A549 (cell line): ENCODE data around the gene ALDH1A1. TPM values are rescaled to one million over a fixed set of nuclear protein-coding genes. Genes with fewer than 3 reads are reported as not detected.
A peak's percentile ranks its signal among the peaks of the same experiment; 100 is the strongest.

Experiments
- ATAC-seq, 2 experiments: fragments of 200-7000 bp in 1 of 2; fragments of >200 bp in 1 of 2; cut with Nextera tagmentation in 1 of 2; cut with Tn5 transposase in 1 of 2; 3 replicates each; pipeline versions ENCODE4 v1.8.0 to v1.9.1; 2018 to 2020; ENCODE audit warnings: mild to moderate bottlenecking in 1 of 2, moderate library complexity in 1 of 2
- CTCF ChIA-PET: fragments of 300-600 bp; sonication (Branson Sonifier 250); formaldehyde crosslinking; extraction: SDS; loops from one replicate; lab custom pipeline; 2021; ENCODE audit warnings: antibody characterized with exemption, inconsistent platforms; lab: Yijun Ruan, JAX
- POLR2A ChIA-PET: fragments of 350-600 bp; formaldehyde crosslinking; extraction: SDS; loops from one replicate; lab custom pipeline; 2021; ENCODE audit warnings: antibody characterized with exemption, inconsistent platforms; lab: Yijun Ruan, JAX
- DNase-seq, 2 experiments: peaks; one replicate each; pipeline versions ENCODE4 v3.0.0 to v3.0.0-alpha.2; 2011 to 2016; ENCODE audit warnings: low read depth in 1 of 2, low spot score in 1 of 2
- FAIRE-seq: peaks from 2 replicates; lab custom pipeline; 2011; peaks lifted over from hg19 to GRCh38; lab: Jason Lieb, UNC
- H3K27ac ChIP-seq, 2 experiments: fragments of >200 bp; sonication (Bioruptor Twin); formaldehyde crosslinking; 3 replicates each; pipeline ENCODE4 v1.5.1; 2016 to 2017
- H3K4me1 ChIP-seq: fragments of >200 bp; sonication (Bioruptor Twin); formaldehyde crosslinking; 3 replicates; pipeline ENCODE4 v1.6.1; 2016
- H3K4me2 ChIP-seq: fragments of >200 bp; sonication (Bioruptor Twin); formaldehyde crosslinking; 3 replicates; pipeline ENCODE4 v1.6.1; 2016
- H3K4me3 ChIP-seq: fragments of >200 bp; sonication (Bioruptor Twin); formaldehyde crosslinking; 3 replicates; pipeline ENCODE4 v1.5.1; 2016
- H3K9me3 ChIP-seq: fragments of >200 bp; sonication (Bioruptor Twin); formaldehyde crosslinking; 3 replicates; pipeline ENCODE4 v1.6.1; 2016
- ATOH8 ChIP-seq: fragments of 250-450 bp; sonication (Bioruptor Pico); IDR thresholded peaks from 2 replicates; pipeline ENCODE4 v1.5.0; 2020; ENCODE audit warnings: low read depth, mild to moderate bottlenecking, moderate library complexity
- CEBPB ChIP-seq, 2 experiments: fragments of >200 bp in 1 of 2; sonication (Bioruptor Twin) in 1 of 2; formaldehyde crosslinking in 1 of 2; IDR thresholded peaks; 2 replicates each; pipeline ENCODE4 v1.6.1; 2012 to 2016
- CTCF ChIP-seq: fragments of >200 bp; sonication (Bioruptor Twin); formaldehyde crosslinking; IDR thresholded peaks from 3 replicates; pipeline ENCODE4 v1.5.1; 2016
- FOSL2 ChIP-seq, 2 experiments: fragments of 450-650 bp in 1 of 2; fragments of >200 bp in 1 of 2; sonication (Bioruptor Twin) in 1 of 2; formaldehyde crosslinking; IDR thresholded peaks; 2 replicates each; pipeline versions ENCODE4 v1.5.0 to v1.6.1; 2016 to 2020; ENCODE audit warnings: mild to moderate bottlenecking in 1 of 2, moderate library complexity in 1 of 2
- FOXS1 ChIP-seq: fragments of 250-450 bp; sonication (Bioruptor Pico); IDR thresholded peaks from 2 replicates; pipeline ENCODE4 v1.5.0; 2020; ENCODE audit warnings: mild to moderate bottlenecking, moderate library complexity
- HDAC2 ChIP-seq: fragments of 200-600 bp; sonication (generic); IDR thresholded peaks from 2 replicates; pipeline ENCODE4 v1.6.1; 2016
- HEYL ChIP-seq: fragments of 250-450 bp; sonication (Bioruptor Pico); IDR thresholded peaks from 2 replicates; pipeline ENCODE4 v1.8.0; 2021; ENCODE audit warnings: mild to moderate bottlenecking, moderate library complexity
- HOXB13 ChIP-seq: fragments of 250-450 bp; sonication (Bioruptor Pico); IDR thresholded peaks from 2 replicates; pipeline ENCODE4 v1.5.0; 2020; ENCODE audit warnings: low read depth, mild to moderate bottlenecking, moderate library complexity
- MAFK ChIP-seq: fragments of 450-650 bp; IDR thresholded peaks from 2 replicates; pipeline ENCODE4 v1.6.1; 2014; ENCODE audit not compliant: partially characterized antibody
- NFE2L2 ChIP-seq: fragments of 150-350 bp; conservative IDR thresholded peaks from 2 replicates; pipeline ENCODE4 v1.6.1; 2014; ENCODE audit warnings: low read length
- POLR2A ChIP-seq: IDR thresholded peaks from 2 replicates; pipeline ENCODE4 v1.6.1; 2012; ENCODE audit warnings: mild to moderate bottlenecking, low read length
- RARB ChIP-seq: fragments of 250-450 bp; sonication (Bioruptor Pico); IDR thresholded peaks from 2 replicates; pipeline ENCODE4 v1.8.0; 2021; ENCODE audit warnings: mild to moderate bottlenecking, moderate library complexity
- RCOR1 ChIP-seq: fragments of 150-350 bp; IDR thresholded peaks from 2 replicates; pipeline ENCODE4 v1.6.1; 2014; ENCODE audit warnings: antibody characterized with exemption, low read length, low read depth
- REST ChIP-seq: fragments of 200-600 bp; sonication (generic); IDR thresholded peaks from 2 replicates; pipeline ENCODE4 v1.6.1; 2016; ENCODE audit warnings: antibody characterized with exemption, mild to moderate bottlenecking, moderate library complexity
- SREBF2 ChIP-seq: fragments of 450-650 bp; IDR thresholded peaks from 2 replicates; pipeline ENCODE4 v1.6.1; 2014; ENCODE audit warnings: mild to moderate bottlenecking, moderate library complexity
- TFCP2L1 ChIP-seq: fragments of 250-450 bp; sonication (Bioruptor Pico); IDR thresholded peaks from 2 replicates; pipeline ENCODE4 v1.5.0; 2021; ENCODE audit warnings: mild to moderate bottlenecking
- ZFP36 ChIP-seq: fragments of 450-650 bp; IDR thresholded peaks from 2 replicates; pipeline ENCODE4 v1.6.1; 2014; ENCODE audit warnings: borderline replicate concordance; ENCODE audit not compliant: partially characterized antibody
- ZNF302 ChIP-seq: fragments of 250-450 bp; sonication (Bioruptor Pico); IDR thresholded peaks from 2 replicates; pipeline ENCODE4 v1.9.0; 2021; ENCODE audit warnings: inconsistent platforms, mild to moderate bottlenecking, moderate library complexity
- WGBS: methylation state at CpG from one replicate; pipeline ENCODE4 v1.1.6; 2017; ENCODE audit errors: missing lambda C conversion rate; 5-methylcytosine and 5-hydroxymethylcytosine counted together
- polyA plus RNA-seq, 4 experiments: library from polyadenylated mRNA; depleted of rRNA in 3 of 4; stranded (reverse); fragments of >200 nt; fragmentation: RNase III in 1 of 4; extraction: RNeasy Plus Mini Kit Qiagen cat#74134 plus additional on column Dnase treatment in 1 of 4; gene quantifications; 2 replicates in 3 of 4; 3 replicates in 1 of 4; pipeline ENCODE4 v1.2.3, GENCODE V29; 2011 to 2017
- TF ChIP-seq, protein P1 (sequence below): fragments of >200 bp; sonication (Bioruptor Twin); formaldehyde crosslinking; IDR thresholded peaks from 3 replicates; pipeline ENCODE4 v1.6.1; 2016
- TF ChIP-seq, protein P2 (sequence below): fragments of 250-450 bp; sonication (Bioruptor Pico); IDR thresholded peaks from 2 replicates; pipeline ENCODE4 v1.5.0; 2021; ENCODE audit warnings: mild to moderate bottlenecking, moderate library complexity, borderline replicate concordance
- TF ChIP-seq, protein P3 (sequence below): fragments of 450-650 bp; IDR thresholded peaks from 2 replicates; pipeline ENCODE4 v1.6.1; 2014; ENCODE audit warnings: antibody characterized with exemption
- TF ChIP-seq, protein P4 (sequence below): fragments of 150-350 bp; IDR thresholded peaks from 2 replicates; pipeline ENCODE4 v1.6.1; 2014; ENCODE audit warnings: low read depth, mild to moderate bottlenecking, low read length
- TF ChIP-seq, protein P5 (sequence below): IDR thresholded peaks from 2 replicates; pipeline ENCODE4 v1.6.1; 2012
- TF ChIP-seq, protein P6 (sequence below): IDR thresholded peaks from 2 replicates; pipeline ENCODE4 v1.6.1; 2012; ENCODE audit warnings: low read depth, borderline replicate concordance

ALDH1A1 gene
- polyA plus RNA-seq, 2 of the 4 experiments (the other 2 are of a cell fraction), result 8,617 to 9,987 TPM

DNA sequence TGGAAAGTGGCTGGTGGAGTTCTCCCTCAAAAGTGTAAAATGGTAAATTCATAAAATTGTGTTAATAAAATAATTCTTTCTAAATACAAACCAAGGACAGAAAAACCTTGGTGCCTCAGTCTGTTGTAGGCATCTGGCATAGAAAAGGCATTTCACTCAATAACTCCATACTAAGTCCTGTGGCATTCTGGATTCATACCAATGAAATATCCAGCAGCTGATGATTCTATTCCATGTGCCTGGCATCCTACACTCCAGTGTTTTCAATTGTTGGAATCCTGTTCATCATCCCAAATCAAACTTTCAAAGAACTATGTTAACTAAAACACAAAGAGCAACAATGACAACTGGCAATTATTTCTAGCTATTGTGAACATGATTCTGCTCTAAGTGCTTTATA, 21.6 kb upstream of the ALDH1A1 start:
- CTCF ChIA-PET, result interaction anchor here (0.8 to 1.8 kb wide), 4 partner anchors 9 to 49 kb away, joined by 3 to 6 read pairs (median 4); no protein-coding TSS in a partner anchor
- DNase-seq, result no peak
- no peak overlapping the region for H3K4me3 ChIP-seq
- peak; percentile 68 for FAIRE-seq
- no peaks in the 10 kb centered on the region for H3K9me3 ChIP-seq
- no peak for TF ChIP-seq HOXB13 (CRISPR knock-in tag)
- no peak for TF ChIP-seq ATOH8 (CRISPR knock-in tag)
- TF ChIP-seq RARB (CRISPR knock-in tag), result no peak
- TF ChIP-seq SREBF2, result no peak
- TF ChIP-seq FOSL2 (IDR thresholded peaks at IDR 0.05), result no peak
- TF ChIP-seq FOSL2 (CRISPR knock-in tag; IDR thresholded peaks at IDR 0.05), result no peak
- no peak for TF ChIP-seq TFCP2L1 (CRISPR knock-in tag)
- TF ChIP-seq, protein P1, sequence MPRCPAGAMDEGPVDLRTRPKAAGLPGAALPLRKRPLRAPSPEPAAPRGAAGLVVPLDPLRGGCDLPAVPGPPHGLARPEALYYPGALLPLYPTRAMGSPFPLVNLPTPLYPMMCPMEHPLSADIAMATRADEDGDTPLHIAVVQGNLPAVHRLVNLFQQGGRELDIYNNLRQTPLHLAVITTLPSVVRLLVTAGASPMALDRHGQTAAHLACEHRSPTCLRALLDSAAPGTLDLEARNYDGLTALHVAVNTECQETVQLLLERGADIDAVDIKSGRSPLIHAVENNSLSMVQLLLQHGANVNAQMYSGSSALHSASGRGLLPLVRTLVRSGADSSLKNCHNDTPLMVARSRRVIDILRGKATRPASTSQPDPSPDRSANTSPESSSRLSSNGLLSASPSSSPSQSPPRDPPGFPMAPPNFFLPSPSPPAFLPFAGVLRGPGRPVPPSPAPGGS, result no peak
- no peak for TF ChIP-seq CTCF
- TF ChIP-seq, all 56 proteins: peak for 0
- ATAC-seq, result no peak
- POLR2A ChIA-PET, result no interaction called here
- H3K27ac ChIP-seq, result peak overlapping the region in 1 of 2 experiments; percentile 46; a peak in 4 of 6 replicates
- peaks cover 28% of the 10 kb centered on the region for H3K4me1 ChIP-seq
- no peak overlapping the region for H3K4me2 ChIP-seq

DNA sequence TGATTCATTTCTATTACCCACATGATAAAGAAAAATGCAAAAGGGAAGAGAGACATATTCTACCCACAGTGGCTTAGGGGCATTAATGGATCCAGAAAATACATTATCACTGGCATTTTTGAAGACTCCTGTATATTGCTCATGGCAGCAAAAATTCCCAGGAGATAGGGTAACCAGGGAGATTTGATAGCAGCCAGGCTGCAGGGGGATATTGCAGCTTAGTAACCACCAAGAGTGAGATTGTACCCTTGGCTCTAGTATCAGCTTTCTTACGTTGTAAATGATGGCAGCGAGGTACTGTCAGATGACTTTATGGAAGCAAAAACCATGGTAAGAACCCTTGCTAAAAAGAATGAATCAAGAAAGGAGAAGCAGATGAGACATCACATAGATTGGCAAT, 19.8 kb upstream of the ALDH1A1 start:
- ATAC-seq, result no peak; a peak in 1 of 6 replicates
- 97% methylated on average over 2 of the region's 2 CpGs for WGBS
- no peak for TF ChIP-seq CEBPB (IDR thresholded peaks at IDR 0.05)
- TF ChIP-seq RCOR1, result no peak
- TF ChIP-seq HDAC2, result no peak
- TF ChIP-seq, protein P2, sequence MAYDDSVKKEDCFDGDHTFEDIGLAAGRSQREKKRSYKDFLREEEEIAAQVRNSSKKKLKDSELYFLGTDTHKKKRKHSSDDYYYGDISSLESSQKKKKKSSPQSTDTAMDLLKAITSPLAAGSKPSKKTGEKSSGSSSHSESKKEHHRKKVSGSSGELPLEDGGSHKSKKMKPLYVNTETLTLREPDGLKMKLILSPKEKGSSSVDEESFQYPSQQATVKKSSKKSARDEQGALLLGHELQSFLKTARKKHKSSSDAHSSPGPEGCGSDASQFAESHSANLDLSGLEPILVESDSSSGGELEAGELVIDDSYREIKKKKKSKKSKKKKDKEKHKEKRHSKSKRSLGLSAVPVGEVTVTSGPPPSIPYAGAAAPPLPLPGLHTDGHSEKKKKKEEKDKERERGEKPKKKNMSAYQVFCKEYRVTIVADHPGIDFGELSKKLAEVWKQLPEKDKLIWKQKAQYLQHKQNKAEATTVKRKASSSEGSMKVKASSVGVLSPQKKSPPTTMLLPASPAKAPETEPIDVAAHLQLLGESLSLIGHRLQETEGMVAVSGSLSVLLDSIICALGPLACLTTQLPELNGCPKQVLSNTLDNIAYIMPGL (CRISPR knock-in tag), result no peak
- TF ChIP-seq, protein P3, sequence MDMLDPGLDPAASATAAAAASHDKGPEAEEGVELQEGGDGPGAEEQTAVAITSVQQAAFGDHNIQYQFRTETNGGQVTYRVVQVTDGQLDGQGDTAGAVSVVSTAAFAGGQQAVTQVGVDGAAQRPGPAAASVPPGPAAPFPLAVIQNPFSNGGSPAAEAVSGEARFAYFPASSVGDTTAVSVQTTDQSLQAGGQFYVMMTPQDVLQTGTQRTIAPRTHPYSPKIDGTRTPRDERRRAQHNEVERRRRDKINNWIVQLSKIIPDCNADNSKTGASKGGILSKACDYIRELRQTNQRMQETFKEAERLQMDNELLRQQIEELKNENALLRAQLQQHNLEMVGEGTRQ, result no peak
- TF ChIP-seq, protein P4, sequence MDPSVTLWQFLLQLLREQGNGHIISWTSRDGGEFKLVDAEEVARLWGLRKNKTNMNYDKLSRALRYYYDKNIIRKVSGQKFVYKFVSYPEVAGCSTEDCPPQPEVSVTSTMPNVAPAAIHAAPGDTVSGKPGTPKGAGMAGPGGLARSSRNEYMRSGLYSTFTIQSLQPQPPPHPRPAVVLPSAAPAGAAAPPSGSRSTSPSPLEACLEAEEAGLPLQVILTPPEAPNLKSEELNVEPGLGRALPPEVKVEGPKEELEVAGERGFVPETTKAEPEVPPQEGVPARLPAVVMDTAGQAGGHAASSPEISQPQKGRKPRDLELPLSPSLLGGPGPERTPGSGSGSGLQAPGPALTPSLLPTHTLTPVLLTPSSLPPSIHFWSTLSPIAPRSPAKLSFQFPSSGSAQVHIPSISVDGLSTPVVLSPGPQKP, result no peak
- TF ChIP-seq FOXS1 (CRISPR knock-in tag), result no peak
- TF ChIP-seq, protein P5, sequence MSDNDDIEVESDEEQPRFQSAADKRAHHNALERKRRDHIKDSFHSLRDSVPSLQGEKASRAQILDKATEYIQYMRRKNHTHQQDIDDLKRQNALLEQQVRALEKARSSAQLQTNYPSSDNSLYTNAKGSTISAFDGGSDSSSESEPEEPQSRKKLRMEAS, result no peak
- no peak for TF ChIP-seq HEYL
- TF ChIP-seq NFE2L2, result no peak
- TF ChIP-seq MAFK, result no peak
- no peak for TF ChIP-seq RARB (CRISPR knock-in tag)
- TF ChIP-seq POLR2A, result no peak
- TF ChIP-seq REST, result no peak
- TF ChIP-seq SREBF2, result no peak
- no peak for TF ChIP-seq ZNF302 (CRISPR knock-in tag)
- no peak for TF ChIP-seq ZFP36
- TF ChIP-seq, protein P6, sequence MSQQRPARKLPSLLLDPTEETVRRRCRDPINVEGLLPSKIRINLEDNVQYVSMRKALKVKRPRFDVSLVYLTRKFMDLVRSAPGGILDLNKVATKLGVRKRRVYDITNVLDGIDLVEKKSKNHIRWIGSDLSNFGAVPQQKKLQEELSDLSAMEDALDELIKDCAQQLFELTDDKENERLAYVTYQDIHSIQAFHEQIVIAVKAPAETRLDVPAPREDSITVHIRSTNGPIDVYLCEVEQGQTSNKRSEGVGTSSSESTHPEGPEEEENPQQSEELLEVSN, result no peak

More for the DNA sequence above, 19.8 kb upstream of the ALDH1A1 start:
- FAIRE-seq (no peak), DNase-seq (no peak)
- ChIA-PET POLR2A (no interaction called here), CTCF (interaction anchor here (2.4 kb wide), 1 partner anchor 12 kb away, joined by 11 read pairs; no protein-coding TSS in a partner anchor)
- Histone ChIP-seq H3K27ac (peak overlapping the region in 1 of 2 experiments; percentile 69; a peak in 3 of 6 replicates), H3K4me2 (no peak overlapping the region), H3K4me1 (peaks cover 10% of the 10 kb centered on the region), H3K4me3 (no peak overlapping the region), H3K9me3 (peaks cover 9% of the 10 kb centered on the region; the same call in 1 of the 3 replicates)
